Measurements from ENCODE around the gene PNMA8B.
A peak's percentile ranks its signal among the peaks of the same experiment; 100 is the strongest.

DNA sequence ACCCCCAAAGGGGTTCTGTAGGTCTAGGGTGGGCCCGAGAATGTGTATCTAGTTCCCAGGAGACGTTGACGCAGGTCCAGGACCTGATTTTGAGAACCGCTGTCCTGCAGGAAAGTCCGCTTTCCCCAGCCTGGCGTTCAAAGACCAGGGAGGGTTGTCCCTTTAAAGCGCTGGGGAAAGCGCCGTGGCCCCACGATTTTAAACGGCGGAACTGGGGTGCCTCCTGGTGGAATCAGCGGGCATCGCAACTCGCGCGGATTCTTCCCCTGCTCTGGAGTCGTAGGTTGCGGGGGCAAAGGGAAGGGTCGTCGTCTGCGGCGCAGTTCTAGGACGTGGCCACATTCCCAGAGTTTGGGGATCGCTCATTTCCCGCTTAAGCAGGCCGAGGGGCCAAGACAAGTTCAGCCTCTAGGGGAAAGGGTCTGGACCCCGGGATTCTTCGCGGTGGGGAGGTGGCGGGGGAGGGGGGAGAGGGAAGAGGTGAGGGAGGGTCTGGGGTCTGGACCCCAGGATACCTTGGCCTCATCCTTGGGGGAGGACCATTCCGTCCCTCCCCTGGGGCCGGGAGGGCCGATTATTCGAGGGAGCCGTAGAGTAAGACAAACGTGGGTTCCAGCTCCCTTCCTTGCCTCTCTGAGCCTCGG, 7.7 kb downstream of the PNMA8B start:
- TF ChIP-seq, protein P1, sequence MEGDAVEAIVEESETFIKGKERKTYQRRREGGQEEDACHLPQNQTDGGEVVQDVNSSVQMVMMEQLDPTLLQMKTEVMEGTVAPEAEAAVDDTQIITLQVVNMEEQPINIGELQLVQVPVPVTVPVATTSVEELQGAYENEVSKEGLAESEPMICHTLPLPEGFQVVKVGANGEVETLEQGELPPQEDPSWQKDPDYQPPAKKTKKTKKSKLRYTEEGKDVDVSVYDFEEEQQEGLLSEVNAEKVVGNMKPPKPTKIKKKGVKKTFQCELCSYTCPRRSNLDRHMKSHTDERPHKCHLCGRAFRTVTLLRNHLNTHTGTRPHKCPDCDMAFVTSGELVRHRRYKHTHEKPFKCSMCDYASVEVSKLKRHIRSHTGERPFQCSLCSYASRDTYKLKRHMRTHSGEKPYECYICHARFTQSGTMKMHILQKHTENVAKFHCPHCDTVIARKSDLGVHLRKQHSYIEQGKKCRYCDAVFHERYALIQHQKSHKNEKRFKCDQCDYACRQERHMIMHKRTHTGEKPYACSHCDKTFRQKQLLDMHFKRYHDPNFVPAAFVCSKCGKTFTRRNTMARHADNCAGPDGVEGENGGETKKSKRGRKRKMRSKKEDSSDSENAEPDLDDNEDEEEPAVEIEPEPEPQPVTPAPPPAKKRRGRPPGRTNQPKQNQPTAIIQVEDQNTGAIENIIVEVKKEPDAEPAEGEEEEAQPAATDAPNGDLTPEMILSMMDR (IDR thresholded peaks at IDR 0.05) = peak; percentile 92 to 95
- TF ChIP-seq EP300 (IDR thresholded peaks at IDR 0.05) (no peak), POLR2A (IDR thresholded peaks at IDR 0.05) (no peak)
